GM15510 (cell line): ENCODE measurements around the gene DNMT3A.

Experiments used
- POLR2A ChIP-seq: IDR thresholded peaks from 3 replicates; pipeline ENCODE4 v1.6.1; 2011; ENCODE audit warnings: borderline replicate concordance; ENCODE audit not compliant: insufficient read length; ENCODE audit errors: extremely low read depth

Gene DNMT3A

GRCh38 chr2:25246558-25247290 is 95.0 kb downstream of the DNMT3A start:
- TF ChIP-seq POLR2A: no peak

DNA sequence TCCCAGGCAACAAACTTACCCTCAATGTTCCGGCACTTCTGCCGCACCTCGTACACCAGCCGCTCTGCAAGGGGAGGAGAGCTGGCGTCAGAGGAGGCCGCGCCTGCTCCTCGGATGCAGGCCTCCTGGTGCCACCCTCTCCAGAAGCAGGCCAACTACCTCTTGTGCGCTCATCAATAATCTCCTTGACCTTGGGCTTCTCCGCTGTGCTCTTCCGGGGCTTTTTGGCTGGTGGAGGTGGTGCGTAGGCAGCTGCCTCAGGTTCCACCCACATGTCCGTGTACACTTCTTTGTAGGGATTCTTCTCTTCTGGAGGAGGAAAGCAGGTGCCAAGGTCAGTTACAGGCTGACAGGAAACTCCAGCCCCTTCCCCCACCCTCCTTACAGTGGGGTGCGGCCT is 95.7 kb downstream of the DNMT3A start:
- TF ChIP-seq POLR2A: no peak

- no peak for TF ChIP-seq POLR2A
Observed at GRCh38 chr2:25245141-25245540, 96.6 kb downstream of the DNMT3A start.

DNA sequence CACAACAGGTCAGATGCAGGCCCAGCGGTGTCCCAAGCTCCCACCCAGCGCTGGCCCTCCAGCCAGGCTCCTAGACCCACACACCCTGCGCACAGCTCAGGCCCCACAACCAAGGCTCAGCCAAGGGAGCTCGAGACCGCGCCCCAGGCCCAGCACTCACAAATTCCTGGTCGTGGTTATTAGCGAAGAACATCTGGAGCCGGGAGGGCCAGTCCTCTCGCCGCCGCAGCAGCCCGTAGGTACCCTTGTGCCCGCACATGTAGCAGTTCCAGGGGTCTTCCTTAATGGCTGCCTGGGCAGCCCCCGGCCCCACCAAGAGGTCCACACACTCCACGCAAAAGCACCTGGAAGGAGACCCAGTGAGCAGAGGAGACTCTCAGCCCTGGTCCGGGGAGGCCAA is 97.7 kb downstream of the DNMT3A start:
- no peak for TF ChIP-seq POLR2A

DNA sequence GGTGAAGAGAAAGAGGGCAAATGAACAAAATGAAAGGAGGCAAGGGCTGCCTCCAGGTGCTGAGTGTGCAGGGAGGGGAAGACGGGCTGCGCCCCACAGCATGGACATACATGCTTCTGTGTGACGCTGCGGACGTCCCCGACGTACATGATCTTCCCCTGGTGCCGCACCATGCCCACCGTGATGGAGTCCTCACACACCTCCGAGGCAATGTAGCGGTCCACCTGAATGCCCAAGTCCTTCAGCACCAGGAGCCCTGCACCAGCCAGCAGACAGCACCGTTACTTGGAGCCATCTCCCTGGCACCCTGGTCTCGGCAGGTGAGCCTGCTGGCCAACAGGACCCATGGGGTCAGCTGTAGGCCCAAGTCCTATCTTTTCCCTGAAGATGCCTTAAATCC is 100.3 kb downstream of the DNMT3A start:
- no peak for TF ChIP-seq POLR2A

DNA sequence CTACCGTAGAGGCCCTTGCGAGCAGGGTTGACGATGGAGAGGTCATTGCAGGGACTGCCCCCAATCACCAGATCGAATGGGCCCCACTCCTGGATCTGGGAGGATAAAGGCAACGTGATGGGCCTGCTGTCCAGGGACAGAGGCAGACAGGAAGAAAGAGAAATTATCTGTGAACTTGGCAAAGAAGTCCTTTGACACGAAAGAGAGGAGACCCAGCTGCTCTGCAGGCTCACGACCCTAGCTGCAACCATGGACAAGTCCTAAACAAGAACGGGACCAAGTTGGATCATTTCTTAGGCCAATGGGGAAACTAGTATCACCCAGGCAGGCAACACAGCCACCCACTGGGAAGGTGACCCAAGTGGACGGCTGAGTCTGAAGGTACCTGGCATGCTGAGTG is 101.1 kb downstream of the DNMT3A start:
- no peak for TF ChIP-seq POLR2A

DNA sequence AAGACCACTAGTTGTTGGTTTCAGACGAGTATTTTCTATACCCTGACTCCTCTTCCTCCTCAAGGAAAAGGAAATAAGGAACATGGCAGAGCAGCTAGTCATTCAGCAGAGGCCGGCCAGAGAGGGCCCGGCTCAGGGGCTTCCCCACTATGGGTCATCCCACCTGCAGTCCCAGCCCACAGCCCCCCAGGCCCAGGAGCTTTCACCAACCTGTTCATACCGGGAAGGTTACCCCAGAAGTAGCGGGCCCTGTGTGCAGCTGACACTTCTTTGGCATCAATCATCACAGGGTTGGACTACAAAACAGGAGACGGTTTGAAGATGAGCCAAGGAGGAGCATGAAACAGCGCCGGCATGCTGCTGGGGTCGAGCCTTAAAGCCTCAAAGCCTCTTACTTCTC is 102.8 kb downstream of the DNMT3A start:
- no peak for TF ChIP-seq POLR2A

DNA sequence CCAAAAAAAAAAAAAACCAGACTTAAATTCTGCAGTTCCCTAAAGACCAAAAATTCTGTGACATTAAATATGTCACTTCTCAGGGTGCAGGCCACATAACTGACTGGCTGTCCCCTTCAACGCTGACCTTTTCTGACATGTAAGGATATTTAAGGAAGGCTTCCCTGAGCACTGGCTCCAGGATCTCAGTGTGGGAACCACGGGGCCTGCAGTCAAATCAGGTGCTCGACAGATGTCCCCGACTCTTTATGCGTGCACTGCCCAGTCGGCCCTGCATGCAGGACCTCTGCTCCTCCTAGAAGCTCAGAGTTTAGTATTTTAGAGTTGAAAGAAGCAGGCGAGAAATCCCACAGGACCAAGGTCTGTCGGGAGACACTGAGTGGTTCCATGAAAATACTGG is 104.0 kb downstream of the DNMT3A start:
- TF ChIP-seq POLR2A: no peak

- no peak for TF ChIP-seq POLR2A
Observed at GRCh38 chr2:25236736-25237135, 105.0 kb downstream of the DNMT3A start.

DNA sequence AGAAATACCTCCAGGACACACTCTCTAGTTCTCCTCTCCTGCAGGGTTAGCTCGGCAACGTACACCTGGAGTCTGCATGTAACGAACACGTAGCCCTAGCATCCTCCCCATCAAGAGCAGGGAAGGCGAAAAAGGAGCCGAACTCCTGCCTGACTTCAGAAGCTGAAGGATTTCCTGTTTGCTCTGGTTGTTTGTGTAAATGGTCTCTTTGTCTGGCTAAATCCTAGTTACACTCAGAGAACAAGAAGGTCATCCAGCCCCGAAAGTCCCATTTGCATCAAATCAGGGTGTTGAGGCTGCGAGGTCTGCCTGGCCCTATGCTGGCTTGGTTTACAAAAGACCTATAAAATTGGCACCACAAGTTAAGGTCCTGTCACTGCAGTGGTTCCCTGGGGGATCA is 107.0 kb downstream of the DNMT3A start:
- TF ChIP-seq POLR2A: no peak

DNA sequence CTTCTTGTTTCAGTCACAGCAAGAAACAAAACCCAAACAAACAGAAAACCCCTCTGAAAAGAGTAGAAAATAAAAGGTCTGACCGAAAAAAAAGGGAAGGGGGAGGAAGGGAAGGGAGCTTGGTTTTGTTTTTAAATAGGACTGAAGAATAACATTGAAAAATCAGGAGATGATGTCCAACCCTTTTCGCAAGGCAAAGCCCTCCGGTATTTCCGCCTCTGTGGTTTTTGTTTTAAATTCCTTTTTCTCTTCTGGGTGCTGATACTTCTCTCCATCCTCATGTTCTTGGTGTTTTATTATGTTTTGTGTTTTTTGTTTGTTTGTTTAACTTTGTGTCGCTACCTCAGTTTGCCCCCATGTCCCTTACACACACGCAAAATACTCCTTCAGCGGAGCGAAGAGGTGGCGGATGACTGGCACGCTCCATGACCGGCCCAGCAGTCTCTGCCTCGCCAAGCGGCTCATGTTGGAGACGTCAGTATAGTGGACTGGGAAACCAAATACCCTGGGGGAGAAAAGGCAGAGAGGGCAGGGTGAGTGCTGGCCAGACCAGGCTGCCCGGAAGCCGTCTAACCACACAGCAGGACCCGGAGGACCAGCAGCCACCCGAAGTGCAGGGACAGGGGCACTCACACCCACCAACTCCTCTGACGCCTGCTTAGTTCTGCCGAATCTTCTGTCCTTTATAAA is 107.7 kb downstream of the DNMT3A start:
- no peak for TF ChIP-seq POLR2A

DNA sequence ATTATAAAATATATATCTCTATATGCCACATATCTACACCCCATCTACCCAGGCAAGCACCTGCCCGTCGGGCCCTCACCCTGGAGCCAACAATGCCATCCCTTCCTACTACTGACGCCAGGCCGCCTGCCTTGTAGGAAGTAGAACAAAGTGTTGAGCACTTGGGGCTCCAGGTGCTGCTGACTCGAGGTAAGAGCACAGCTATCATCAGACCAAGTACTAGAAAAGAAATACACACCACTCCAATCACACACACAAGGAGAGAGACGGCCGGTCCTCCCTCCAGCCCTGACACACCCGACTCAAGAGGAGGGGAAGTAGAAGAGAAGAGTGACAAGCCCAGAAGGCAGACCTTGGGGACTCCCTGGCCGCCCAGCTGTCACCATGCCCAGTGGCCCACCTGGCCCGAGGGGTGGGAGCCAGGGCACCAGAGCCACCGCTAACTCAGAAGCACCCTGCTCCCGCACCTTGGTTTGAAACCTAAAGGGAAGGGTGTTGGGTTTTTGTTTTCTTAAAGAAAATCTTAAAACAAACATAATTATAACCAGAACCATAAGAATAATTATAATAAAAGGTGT is 109.4 kb downstream of the DNMT3A start:
- no peak for TF ChIP-seq POLR2A

DNA sequence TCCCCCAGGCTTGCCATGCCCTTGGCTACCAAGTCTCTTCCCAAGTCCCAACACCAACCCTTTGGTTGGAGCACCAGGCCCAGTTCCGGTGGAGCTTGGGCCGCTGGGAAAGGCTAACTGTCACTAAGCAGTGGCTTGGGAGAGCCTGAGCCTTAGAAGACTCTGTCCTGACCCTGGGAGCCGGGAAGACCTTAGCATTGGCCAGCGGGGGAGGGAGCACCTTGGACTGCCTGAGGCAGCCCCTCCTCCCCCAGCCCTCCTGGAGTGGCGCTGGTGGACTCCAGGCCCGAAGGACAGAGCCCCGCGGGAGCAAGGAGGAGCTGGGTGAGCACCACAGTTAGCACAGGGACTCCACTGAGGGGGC is 110.8 kb downstream of the DNMT3A start:
- no peak for TF ChIP-seq POLR2A

GRCh38 chr2:25230198-25230947 is 111.4 kb downstream of the DNMT3A start:
- no peak for TF ChIP-seq POLR2A

DNA sequence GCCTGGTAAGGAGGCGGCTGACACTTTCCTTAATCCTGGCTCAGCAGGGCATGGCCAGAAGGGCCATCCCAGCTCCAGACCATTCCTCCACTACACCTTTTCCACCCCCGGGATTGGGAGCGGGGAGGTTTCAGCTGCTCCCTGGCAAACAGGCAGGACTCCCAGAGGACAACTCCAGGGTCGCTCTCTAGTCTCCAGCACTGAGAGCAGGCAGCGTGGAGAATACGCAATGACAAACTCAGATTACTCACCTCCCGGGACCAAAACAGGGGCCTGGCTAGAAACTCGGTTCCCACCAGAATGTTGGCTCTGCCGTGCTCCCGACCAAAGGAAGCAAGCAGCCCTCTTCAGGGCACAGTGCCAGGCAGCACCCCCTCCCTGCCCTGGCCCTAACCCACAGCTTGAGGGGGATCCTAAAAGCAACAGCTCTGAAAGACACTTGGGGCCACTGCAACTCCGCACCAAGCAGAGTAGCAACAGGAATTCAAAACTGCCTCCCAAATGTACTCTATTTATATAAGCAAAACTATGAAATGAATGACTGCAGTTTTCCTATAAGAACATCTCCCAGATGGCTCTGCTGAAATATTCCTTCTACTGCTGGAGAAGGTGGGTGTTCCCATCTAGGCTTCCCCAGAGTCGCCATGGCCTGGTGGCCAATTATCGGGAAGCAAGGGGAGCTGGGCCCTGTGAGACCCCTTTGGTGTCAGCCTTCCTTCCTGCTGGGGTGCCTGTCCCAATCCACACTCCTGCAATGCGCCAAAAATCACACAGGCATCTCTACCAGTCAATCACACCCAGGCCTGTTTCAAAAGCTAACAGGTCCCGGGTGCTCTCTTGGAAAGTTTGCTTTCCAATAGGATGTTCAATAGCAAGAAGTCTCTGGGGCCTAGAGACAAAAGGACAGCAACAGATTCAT is 112.2 kb downstream of the DNMT3A start:
- no peak for TF ChIP-seq POLR2A

DNA sequence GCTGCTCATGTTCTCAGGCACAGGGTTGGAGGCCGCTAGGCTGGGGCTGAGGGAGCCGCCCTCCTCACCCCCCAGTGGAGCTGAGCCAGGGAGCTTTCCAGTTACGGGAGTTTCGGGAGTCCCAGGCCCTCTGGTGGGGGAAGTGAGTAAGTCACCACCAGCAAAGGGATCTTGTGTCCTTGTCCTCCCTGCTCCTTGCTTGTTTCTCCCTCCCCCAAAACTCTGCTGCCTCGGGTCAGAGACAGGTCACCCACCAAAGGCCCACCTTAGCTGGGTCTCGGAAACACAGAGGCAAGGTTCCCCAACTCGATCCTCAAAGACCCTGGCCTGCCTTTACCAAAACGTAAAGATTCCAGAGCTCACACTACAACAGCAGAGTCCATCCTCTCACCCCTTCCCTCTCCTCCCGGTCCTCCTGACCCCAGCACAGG is 112.9 kb downstream of the DNMT3A start:
- no peak for TF ChIP-seq POLR2A
